Ovary (tissue), 3 donors: ENCODE measurements around the gene RABGGTB.
"Not testable (repeated sequence)": the region's sequence is repeated elsewhere in the genome, so short reads cannot be mapped to it uniquely, and the experiment has no call there.

Source experiments
- CTCF ChIP-seq, 3 donors: fragments of 450-650 bp in 2 of 3; fragments of 200-600 bp in 1 of 3; IDR thresholded peaks; one replicate each; pipeline versions ENCODE4 v1.5.1 to v1.8.0; 2016 to 2022; ENCODE audit warnings: antibody characterized with exemption in 3 of 3, mild to moderate bottlenecking in 1 of 3
- POLR2A ChIP-seq: fragments of 450-650 bp; IDR thresholded peaks from one replicate; pipeline ENCODE4 v1.6.1; 2017; ENCODE audit warnings: antibody characterized with exemption, mild to moderate bottlenecking, moderate library complexity
- donor health status: DM: no; HTN: no; CAD: no.

GRCh38 chr1:75801480-75801879 is 15.4 kb downstream of the RABGGTB start:
- not testable (repeated sequence) for TF ChIP-seq CTCF (IDR thresholded peaks at IDR 0.05); POLR2A
